Endothelial cell of umbilical vein (primary cell): ENCODE data around the gene KCNAB2. TPM values are rescaled to one million over a fixed set of nuclear protein-coding genes. Genes with fewer than 3 reads are reported as not detected.

Experiments used
- BruUV-seq: library from RNA; stranded (reverse); fragments of 400-500 nt; replicated peaks from 2 replicates; lab custom pipeline; 2021; lab: Mats Ljungman, UMichigan
- CTCF ChIA-PET: fragments of 300-600, 350-600 bp; sonication (Branson Sonifier 250); formaldehyde crosslinking; loops from one replicate; lab custom pipeline; 2021; ENCODE audit warnings: antibody characterized with exemption, inconsistent platforms; lab: Charles Lee
- POLR2A ChIA-PET: fragments of 300-600, 350-600 bp; sonication (Branson Sonifier 250); formaldehyde crosslinking; loops from one replicate; lab custom pipeline; 2021; ENCODE audit warnings: antibody characterized with exemption, inconsistent platforms; lab: Charles Lee
- DNase-seq: peaks from one replicate; pipeline ENCODE4 v3.0.0-alpha.2; 2011; ENCODE audit warnings: low read depth, low spot score
- FAIRE-seq: peaks from 2 replicates; lab custom pipeline; 2011; peaks lifted over from hg19 to GRCh38; lab: Jason Lieb, UNC
- H2AFZ ChIP-seq: 2 replicates; pipeline ENCODE4 v1.6.0; 2012; ENCODE audit warnings: low read depth, low read length, control low read depth, inconsistent platforms
- H3K27ac ChIP-seq: 2 replicates; pipeline ENCODE4 v1.5.1; 2011; ENCODE audit warnings: low read depth, mild to moderate bottlenecking, control low read depth, low read length, moderate library complexity; ENCODE audit not compliant: insufficient read depth
- H3K27me3 ChIP-seq, 2 experiments: 2 replicates each; pipeline versions ENCODE4 v1.6.0 to v1.6.1; 2011; ENCODE audit warnings: low read length in 2 of 2, mixed read lengths in 1 of 2; ENCODE audit not compliant: control insufficient read depth in 2 of 2, insufficient read depth in 2 of 2
- H3K36me3 ChIP-seq, 2 experiments: 2 replicates in 1 of 2; 3 replicates in 1 of 2; pipeline ENCODE4 v1.5.1; 2011; ENCODE audit warnings: low read length in 2 of 2, mild to moderate bottlenecking in 1 of 2, moderate library complexity in 1 of 2; ENCODE audit not compliant: control insufficient read depth in 2 of 2, insufficient read depth in 2 of 2; ENCODE audit errors: extremely low read depth in 1 of 2
- H3K4me1 ChIP-seq: 3 replicates; pipeline ENCODE4 v1.5.1; 2011; ENCODE audit warnings: mild to moderate bottlenecking, low read length; ENCODE audit not compliant: control insufficient read depth, insufficient read depth; ENCODE audit errors: extremely low read depth
- H3K4me2 ChIP-seq: 2 replicates; pipeline ENCODE4 v1.6.1; 2011; ENCODE audit warnings: low read length, control low read depth, mixed read lengths; ENCODE audit not compliant: insufficient read depth
- H3K4me3 ChIP-seq, 3 experiments: fragments of 200-600 bp in 1 of 3; sonication (generic), shearing (Covaris generic) in 1 of 3; replicated peaks in 1 of 3; 2 replicates each; pipeline ENCODE4 v1.5.1; 2011 to 2016; ENCODE audit warnings: control low read depth in 3 of 3, low read length in 3 of 3, mild to moderate bottlenecking in 2 of 3, inconsistent platforms in 1 of 3, low read depth in 1 of 3, moderate library complexity in 1 of 3; ENCODE audit not compliant: insufficient read depth in 1 of 3
- H3K79me2 ChIP-seq: 2 replicates; pipeline ENCODE4 v1.6.0; 2012; ENCODE audit warnings: low read length, inconsistent platforms; ENCODE audit not compliant: control insufficient read depth, insufficient read depth
- H3K9ac ChIP-seq: replicated peaks from 2 replicates; pipeline ENCODE3; 2011; ENCODE audit warnings: low read length, control low read depth; ENCODE audit not compliant: insufficient read depth; ENCODE audit errors: extremely low read depth
- H3K9me1 ChIP-seq: replicated peaks from 3 replicates; pipeline ENCODE4 v1.6.0; 2011; ENCODE audit warnings: mild to moderate bottlenecking, low read length; ENCODE audit not compliant: control insufficient read depth, insufficient read depth; ENCODE audit errors: extremely low read depth
- H3K9me3 ChIP-seq: replicated peaks from 2 replicates; pipeline ENCODE4 v1.5.1; 2012; ENCODE audit warnings: low read length, inconsistent platforms; ENCODE audit not compliant: control insufficient read depth, insufficient read depth
- H4K20me1 ChIP-seq: replicated peaks from 2 replicates; pipeline ENCODE3; 2011; ENCODE audit warnings: mild to moderate bottlenecking, low read length; ENCODE audit not compliant: control insufficient read depth, insufficient read depth; ENCODE audit errors: extremely low read depth
- CTCF ChIP-seq, 2 donors: IDR thresholded peaks; 1 replicate in 1 of 2; 2 replicates in 1 of 2; pipeline ENCODE4 v1.5.1; 2011; ENCODE audit warnings: low read length in 2 of 2, mild to moderate bottlenecking in 2 of 2, moderate library complexity in 2 of 2, control low read depth in 1 of 2, inconsistent platforms in 1 of 2, low read depth in 1 of 2; ENCODE audit not compliant: insufficient read depth in 1 of 2; ENCODE audit errors: extremely low read depth in 1 of 2
- EZH2 ChIP-seq: IDR thresholded peaks from 2 replicates; pipeline ENCODE4 v1.6.1; 2012; ENCODE audit warnings: borderline replicate concordance, low read depth, mild to moderate bottlenecking, moderate library complexity, low read length, inconsistent platforms; ENCODE audit not compliant: severe bottlenecking
- FOS ChIP-seq: IDR thresholded peaks from 2 replicates; pipeline ENCODE4 v1.6.1; 2011; ENCODE audit warnings: mild to moderate bottlenecking, low read length, moderate library complexity, borderline replicate concordance; ENCODE audit not compliant: insufficient read depth
- GATA2 ChIP-seq: IDR thresholded peaks from 2 replicates; pipeline ENCODE4 v1.7.0; 2011; ENCODE audit warnings: low read depth, mild to moderate bottlenecking, moderate library complexity, mixed read lengths, low read length; ENCODE audit not compliant: insufficient read length, insufficient read depth
- JUN ChIP-seq: IDR thresholded peaks from 2 replicates; pipeline ENCODE4 v1.6.1; 2011; ENCODE audit warnings: borderline replicate concordance, low read depth; ENCODE audit not compliant: insufficient read length, insufficient read depth
- MAX ChIP-seq: IDR thresholded peaks from 2 replicates; pipeline ENCODE4 v1.6.1; 2011; ENCODE audit not compliant: insufficient read depth, insufficient read length
- POLR2A ChIP-seq: IDR thresholded peaks from 2 replicates; pipeline ENCODE4 v1.6.1; 2012; ENCODE audit warnings: low read depth, mild to moderate bottlenecking, control low read depth, low read length
- dilution Hi-C: fragments of 300-500 bp; cut with MboI; formaldehyde crosslinking; loops from one replicate; pipeline ENCODE4 v1.15.0; 2019; ENCODE audit warnings: low sequenced_read_pairs; ENCODE audit not compliant: extremely low pct_ligation_motif_present
- intact Hi-C: fragments of 100-400 bp; cut with micrococcal nuclease; formaldehyde crosslinking; loops from one replicate; pipeline ENCODE4 v1.10.0; 2022
- polyA plus RNA-seq, 4 experiments: library from polyadenylated mRNA; depleted of rRNA in 3 of 4; stranded (reverse) in 3 of 4; unstranded in 1 of 4; fragments of >200 nt; gene quantifications; 2 replicates each; pipeline versions ENCODE4 v1.2.1 to v1.2.3, GENCODE V29; 2011 to 2012; ENCODE audit warnings: missing spikeins in 1 of 4
- total RNA-seq: library from RNA; stranded (reverse); gene quantifications from 2 replicates; pipeline ENCODE4 v1.2.3, GENCODE V29; 2021

Gene KCNAB2
- total and polyA plus RNA-seq, 2 donors (not counting 3 experiments of a cell fraction or from before 2014, with no cell fraction given): 2.4 to 3.8 TPM

GRCh38 chr1:6145864-6146410 lies 100.2 kb downstream of the KCNAB2 start:
- no peak for FAIRE-seq
- H3K9me3 ChIP-seq: no peaks in the 10 kb centered on the region
- no peak overlapping the region for H3K4me3 ChIP-seq
- CTCF ChIA-PET: interaction anchor here (0.9 to 1.6 kb wide), 2 partner anchors 15 to 40 kb away, joined by 3 to 4 read pairs; no protein-coding TSS in a partner anchor
- no peak for DNase-seq
- TF ChIP-seq JUN (no peak), FOS (no peak), CTCF (IDR thresholded peaks at IDR 0.05; ENCODE audit: extremely low read depth in 1 of 2, insufficient read depth in 1 of 2, low read depth in 1 of 2, low read length in 2 of 2) (no peak), POLR2A (no peak), GATA2 (no peak), MAX (no peak), EZH2 (no peak)
- H3K36me3 ChIP-seq: no peaks in the 10 kb centered on the region
- no peaks in the 10 kb centered on the region for H3K9me1 ChIP-seq
- intact Hi-C loops (no loop called here), dilution Hi-C loops (no loop called here)
- no peak overlapping the region for H3K4me2 ChIP-seq
- H4K20me1 ChIP-seq: no peaks in the 10 kb centered on the region
- no peaks in the 10 kb centered on the region for H3K79me2 ChIP-seq
- POLR2A ChIA-PET: no interaction called here
- no peak overlapping the region for H3K9ac ChIP-seq
- H3K27me3 ChIP-seq: peaks cover 0 to 2% of the 10 kb centered on the region in 2 experiments
- BruUV-seq: no TSS peak
- H2AFZ ChIP-seq: no peak overlapping the region
- no peak overlapping the region for H3K27ac ChIP-seq
- H3K4me1 ChIP-seq: no peaks in the 10 kb centered on the region
